ENCODE results near the gene ZNF775.

ZNF775 gene

GRCh38 chr7:150412016-150412415 is 32.9 kb downstream of the ZNF775 start:
- no peak for DNase-seq (ENCODE audit: low read depth in 2 of 2, low spot score in 1 of 2)

- no peak for DNase-seq (ENCODE audit: low read depth in 2 of 2, low spot score in 1 of 2)
Observed at GRCh38 chr7:150412518-150413488, 33.7 kb downstream of the ZNF775 start.

GRCh38 chr7:150413640-150414081 is 34.5 kb downstream of the ZNF775 start:
- no peak for DNase-seq (ENCODE audit: low read depth in 2 of 2, low spot score in 1 of 2)

- DNase-seq (ENCODE audit: low read depth in 2 of 2, low spot score in 1 of 2): no peak
Observed at GRCh38 chr7:150415161-150416153, 36.3 kb downstream of the ZNF775 start.

- no peak for DNase-seq (ENCODE audit: low read depth in 2 of 2, low spot score in 1 of 2)
Observed at GRCh38 chr7:150417239-150417638, 38.1 kb downstream of the ZNF775 start.

- no peak for DNase-seq (ENCODE audit: low read depth in 2 of 2, low spot score in 1 of 2)
Observed at GRCh38 chr7:150417863-150418262, 38.7 kb downstream of the ZNF775 start.

GRCh38 chr7:150420242-150420641 is 41.1 kb downstream of the ZNF775 start:
- no peak for DNase-seq (ENCODE audit: low read depth in 2 of 2, low spot score in 1 of 2)

GRCh38 chr7:150420987-150421674 is 42.0 kb downstream of the ZNF775 start:
- DNase-seq (ENCODE audit: low read depth in 2 of 2, low spot score in 1 of 2): peak; percentile 68 to 76

- DNase-seq (ENCODE audit: low read depth in 2 of 2, low spot score in 1 of 2): no peak
Observed at GRCh38 chr7:150421831-150422230, 42.7 kb downstream of the ZNF775 start.

GRCh38 chr7:150425670-150426069 is 46.5 kb downstream of the ZNF775 start:
- DNase-seq (ENCODE audit: low read depth in 2 of 2, low spot score in 1 of 2): no peak

- DNase-seq (ENCODE audit: low read depth in 2 of 2, low spot score in 1 of 2): no peak
Observed at GRCh38 chr7:150428671-150429451, 49.7 kb downstream of the ZNF775 start.

- no peak for DNase-seq (ENCODE audit: low read depth in 2 of 2, low spot score in 1 of 2)
Observed at GRCh38 chr7:150429699-150430098, 50.6 kb downstream of the ZNF775 start.

- no peak for DNase-seq (ENCODE audit: low read depth in 2 of 2, low spot score in 1 of 2)
Observed at GRCh38 chr7:150430465-150431085, 51.4 kb downstream of the ZNF775 start.

GRCh38 chr7:150431839-150432658 is 52.9 kb downstream of the ZNF775 start:
- no peak for DNase-seq (ENCODE audit: low read depth in 2 of 2, low spot score in 1 of 2)

- no peak for DNase-seq (ENCODE audit: low read depth in 2 of 2, low spot score in 1 of 2)
Observed at GRCh38 chr7:150432915-150433892, 54.1 kb downstream of the ZNF775 start.

- no peak for DNase-seq (ENCODE audit: low read depth in 2 of 2, low spot score in 1 of 2)
Observed at GRCh38 chr7:150434240-150434639, 55.1 kb downstream of the ZNF775 start.

- DNase-seq (ENCODE audit: low read depth in 2 of 2, low spot score in 1 of 2): no peak
Observed at GRCh38 chr7:150435047-150435389, 55.9 kb downstream of the ZNF775 start.

All from stimulated activated CD8-positive, alpha-beta memory T cell treated with anti-CD3 and anti-CD28 coated beads, Interleukin-4, amount 100 ng/mL, for 1 hour (primary cell).